DOHH2 (cell line): ENCODE data around the gene KISS1R.

Experiments
- H3F3A ChIP-seq: fragments of 200-600 bp; sonication (generic), shearing (Covaris generic); 2 replicates; pipeline ENCODE4 v1.6.0; 2016; ENCODE audit warnings: antibody characterized with exemption, mild to moderate bottlenecking; ENCODE audit not compliant: control insufficient read depth, insufficient read depth
- H3K27ac ChIP-seq: fragments of 200-600 bp; sonication (generic); 2 replicates; pipeline ENCODE4 v1.5.1; 2014; ENCODE audit warnings: low read depth, mild to moderate bottlenecking, low read length, moderate library complexity
- H3K27me3 ChIP-seq: fragments of 200-600 bp; sonication (generic); 2 replicates; pipeline ENCODE4 v1.6.1; 2014; ENCODE audit warnings: mild to moderate bottlenecking, low read length, mixed read lengths; ENCODE audit not compliant: control insufficient read depth
- H3K36me3 ChIP-seq: fragments of 200-600 bp; sonication (generic); 2 replicates; pipeline ENCODE4 v1.6.1; 2014; ENCODE audit warnings: mild to moderate bottlenecking, low read length, moderate library complexity, mixed read lengths; ENCODE audit not compliant: control insufficient read depth
- H3K4me1 ChIP-seq: fragments of 200-600 bp; sonication (generic); 2 replicates; pipeline ENCODE4 v1.6.1; 2014; ENCODE audit warnings: mild to moderate bottlenecking, low read length, mixed read lengths; ENCODE audit not compliant: control insufficient read depth
- H3K4me2 ChIP-seq: fragments of 200-600 bp; sonication (generic); 2 replicates; pipeline ENCODE4 v1.6.0; 2014; ENCODE audit warnings: mild to moderate bottlenecking, low read length, moderate library complexity
- H3K4me3 ChIP-seq: fragments of 200-600 bp; sonication (generic); 2 replicates; pipeline ENCODE4 v1.5.1; 2014; ENCODE audit warnings: mild to moderate bottlenecking, low read length, mixed read lengths
- H3K79me2 ChIP-seq: fragments of 200-600 bp; sonication (generic); 2 replicates; pipeline ENCODE4 v1.6.1; 2014; ENCODE audit warnings: mild to moderate bottlenecking, low read length, mixed read lengths; ENCODE audit not compliant: control insufficient read depth
- H3K9me2 ChIP-seq: fragments of 200-600 bp; sonication (generic); replicated peaks from 2 replicates; pipeline ENCODE4 v1.6.1; 2014; ENCODE audit warnings: mild to moderate bottlenecking, low read length, mixed read lengths; ENCODE audit not compliant: control insufficient read depth
- H3K9me3 ChIP-seq: fragments of 200-600 bp; sonication (generic); 2 replicates; pipeline ENCODE4 v1.6.1; 2014; ENCODE audit warnings: antibody characterized with exemption, low read length, mixed read lengths; ENCODE audit not compliant: control insufficient read depth, insufficient read depth
- H4K20me1 ChIP-seq: fragments of 200-600 bp; sonication (generic); 2 replicates; pipeline ENCODE4 v1.6.0; 2014; ENCODE audit warnings: low read depth, mild to moderate bottlenecking, antibody characterized with exemption, low read length, moderate library complexity; ENCODE audit not compliant: control insufficient read depth, insufficient read depth
- CTCF ChIP-seq: fragments of 200-600 bp; sonication (generic); IDR thresholded peaks from one replicate; pipeline ENCODE4 v1.5.1; 2014; ENCODE audit warnings: antibody characterized with exemption, mild to moderate bottlenecking, low read depth, low read length; ENCODE audit not compliant: poor library complexity, severe bottlenecking
- EZH2phosphoT487 ChIP-seq: fragments of 200-600 bp; sonication (generic); IDR thresholded peaks from 2 replicates; pipeline ENCODE4 v1.6.1; 2017; ENCODE audit warnings: borderline replicate concordance, mild to moderate bottlenecking, antibody characterized with exemption, low read length, moderate library complexity, mixed read lengths

KISS1R gene

GRCh38 chr19:939922-940321 is 22.8 kb downstream of the KISS1R start:
- H3K9me2 ChIP-seq = no peaks in the 10 kb centered on the region
- no peak overlapping the region for H3K4me3 ChIP-seq
- H3K4me2 ChIP-seq = no peak overlapping the region
- H3K9me3 ChIP-seq = no peaks in the 10 kb centered on the region
- no peak overlapping the region for H3K27ac ChIP-seq
- no peaks in the 10 kb centered on the region for H3F3A ChIP-seq
- TF ChIP-seq EZH2phosphoT487 = no peak
- no peak for TF ChIP-seq CTCF
- H3K4me1 ChIP-seq = no peaks in the 10 kb centered on the region; the same call in 1 of the 2 replicates
- H3K36me3 ChIP-seq = no peaks in the 10 kb centered on the region
- peaks cover 24% of the 10 kb centered on the region for H3K27me3 ChIP-seq
- no peaks in the 10 kb centered on the region for H3K79me2 ChIP-seq
- H4K20me1 ChIP-seq = no peaks in the 10 kb centered on the region

DNA sequence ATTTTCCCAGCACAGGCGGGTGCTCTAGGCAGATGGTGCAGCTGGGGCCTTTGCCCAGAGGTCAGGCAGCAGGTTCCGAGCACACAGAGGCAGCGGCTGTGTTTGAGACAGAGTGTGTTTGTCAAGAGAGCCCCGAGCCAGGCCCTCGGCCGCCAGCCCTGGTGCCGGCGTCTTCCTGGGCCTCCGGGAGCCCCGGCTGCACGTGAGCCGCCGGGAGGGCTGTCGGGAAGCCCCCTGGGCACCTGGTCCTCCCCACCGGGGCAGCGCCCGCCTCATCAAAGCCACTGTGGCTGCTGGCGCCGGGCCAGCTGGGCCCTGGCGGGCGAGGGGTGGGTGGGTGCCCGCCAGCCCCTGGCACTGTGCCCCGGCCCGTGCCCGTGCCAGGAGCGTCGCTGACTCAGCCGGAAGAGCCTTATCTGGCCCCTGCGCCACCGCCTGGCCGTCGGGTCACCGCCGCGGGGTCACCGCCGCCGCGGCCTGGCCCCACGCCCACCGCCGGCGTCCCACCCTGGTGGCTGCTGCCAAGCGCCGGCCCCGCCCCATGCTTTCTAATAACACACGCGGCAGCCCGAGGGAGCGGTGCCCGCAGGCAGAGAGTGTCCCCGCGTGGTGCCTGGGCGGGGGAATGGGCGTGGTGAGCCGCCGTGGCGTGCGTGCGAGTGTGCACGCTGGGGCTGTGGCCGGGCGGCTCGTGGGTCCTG is 23.6 kb downstream of the KISS1R start:
- TF ChIP-seq CTCF (peak; percentile 16), EZH2phosphoT487 (0 out of 2 replicates have a peak, but pooled peaks have one; percentile 26)
- Histone ChIP-seq H3K9me3 (no peaks in the 10 kb centered on the region), H3K36me3 (no peaks in the 10 kb centered on the region), H3K79me2 (no peaks in the 10 kb centered on the region), H3F3A (no peaks in the 10 kb centered on the region), H3K4me2 (peak overlapping the region; percentile 14; the same call in 1 of the 2 replicates), H3K4me1 (no peaks in the 10 kb centered on the region; the same call in 1 of the 2 replicates), H4K20me1 (no peaks in the 10 kb centered on the region), H3K27me3 (peaks cover 24% of the 10 kb centered on the region), H3K4me3 (no peak overlapping the region), H3K9me2 (no peaks in the 10 kb centered on the region), H3K27ac (no peak overlapping the region)

- Histone ChIP-seq H4K20me1 (no peaks in the 10 kb centered on the region), H3K27ac (no peak overlapping the region), H3K36me3 (no peaks in the 10 kb centered on the region), H3F3A (no peaks in the 10 kb centered on the region), H3K4me3 (no peak overlapping the region), H3K4me1 (no peaks in the 10 kb centered on the region; the same call in 1 of the 2 replicates), H3K4me2 (peak overlapping the region; percentile 14; the same call in 1 of the 2 replicates), H3K79me2 (no peaks in the 10 kb centered on the region), H3K9me2 (no peaks in the 10 kb centered on the region), H3K9me3 (no peaks in the 10 kb centered on the region), H3K27me3 (peaks cover 24% of the 10 kb centered on the region)
- peak; percentile 7 for TF ChIP-seq CTCF
- no peak for TF ChIP-seq EZH2phosphoT487
Observed at GRCh38 chr19:941292-942132, 24.4 kb downstream of the KISS1R start.
